ENCODE results near the gene SH3BP2.

SH3BP2 gene

DNA sequence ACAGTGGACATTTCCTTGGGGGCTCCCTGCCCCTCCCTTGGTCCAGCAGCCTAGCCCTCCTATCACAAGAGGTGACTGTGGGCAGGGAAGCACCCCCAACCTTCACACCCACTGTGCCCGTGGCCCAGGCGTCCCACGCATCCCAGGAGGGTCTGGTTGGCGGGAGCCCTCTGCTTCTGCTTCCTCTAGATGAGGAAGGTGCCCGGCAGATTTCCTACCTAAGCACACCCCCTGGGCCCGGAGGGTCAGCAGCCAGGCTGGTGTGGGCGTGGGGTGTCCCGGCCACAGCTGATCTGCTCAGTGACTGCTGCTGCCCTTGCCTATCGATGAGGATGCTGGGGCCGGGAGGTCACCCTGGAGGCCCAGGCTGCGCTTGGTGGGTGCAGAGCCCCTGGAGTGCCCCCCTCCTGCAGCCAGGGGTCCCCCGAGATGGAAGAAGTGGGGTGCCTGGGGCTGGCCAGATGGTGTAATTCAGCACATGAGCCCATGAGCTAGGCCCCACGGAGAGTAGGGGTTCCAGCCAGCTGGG, 12.2 kb downstream of the SH3BP2 start:
- DNase-seq, result no peak

DNA sequence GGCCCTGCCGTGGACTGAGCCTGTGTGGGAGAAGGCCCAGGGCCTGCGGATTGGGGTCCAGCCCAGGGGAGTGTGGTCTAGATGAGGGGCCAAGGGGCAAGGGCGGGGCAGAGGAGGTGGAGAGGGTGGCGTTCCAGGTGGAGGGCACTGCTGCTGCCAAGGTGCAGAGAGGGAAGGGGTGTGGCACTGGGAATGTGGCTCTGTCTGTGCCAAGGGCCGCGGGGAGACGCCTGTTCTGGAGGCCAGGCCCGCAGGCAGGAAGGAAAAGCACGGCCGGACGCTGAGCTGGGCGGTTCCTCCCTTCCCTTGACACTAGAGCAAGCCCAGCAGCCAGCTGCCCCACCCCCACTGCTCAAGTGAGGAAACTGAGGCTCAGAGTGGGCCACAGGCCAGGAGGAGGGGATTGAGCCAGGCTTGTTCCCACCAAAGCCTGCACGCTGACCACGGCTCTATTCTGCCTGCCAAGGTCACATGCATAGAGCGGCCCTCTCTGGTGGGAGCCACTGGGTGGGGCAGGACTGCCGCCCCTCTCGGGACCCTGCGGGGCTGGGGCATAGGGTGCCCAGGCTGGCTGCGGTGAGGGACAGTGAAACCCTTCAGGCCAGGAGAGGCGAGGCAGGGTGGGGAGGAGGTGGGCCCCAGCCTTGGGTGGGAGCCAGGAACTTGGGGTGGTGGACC, 13.0 kb downstream of the SH3BP2 start:
- DNase-seq, result no peak

DNA sequence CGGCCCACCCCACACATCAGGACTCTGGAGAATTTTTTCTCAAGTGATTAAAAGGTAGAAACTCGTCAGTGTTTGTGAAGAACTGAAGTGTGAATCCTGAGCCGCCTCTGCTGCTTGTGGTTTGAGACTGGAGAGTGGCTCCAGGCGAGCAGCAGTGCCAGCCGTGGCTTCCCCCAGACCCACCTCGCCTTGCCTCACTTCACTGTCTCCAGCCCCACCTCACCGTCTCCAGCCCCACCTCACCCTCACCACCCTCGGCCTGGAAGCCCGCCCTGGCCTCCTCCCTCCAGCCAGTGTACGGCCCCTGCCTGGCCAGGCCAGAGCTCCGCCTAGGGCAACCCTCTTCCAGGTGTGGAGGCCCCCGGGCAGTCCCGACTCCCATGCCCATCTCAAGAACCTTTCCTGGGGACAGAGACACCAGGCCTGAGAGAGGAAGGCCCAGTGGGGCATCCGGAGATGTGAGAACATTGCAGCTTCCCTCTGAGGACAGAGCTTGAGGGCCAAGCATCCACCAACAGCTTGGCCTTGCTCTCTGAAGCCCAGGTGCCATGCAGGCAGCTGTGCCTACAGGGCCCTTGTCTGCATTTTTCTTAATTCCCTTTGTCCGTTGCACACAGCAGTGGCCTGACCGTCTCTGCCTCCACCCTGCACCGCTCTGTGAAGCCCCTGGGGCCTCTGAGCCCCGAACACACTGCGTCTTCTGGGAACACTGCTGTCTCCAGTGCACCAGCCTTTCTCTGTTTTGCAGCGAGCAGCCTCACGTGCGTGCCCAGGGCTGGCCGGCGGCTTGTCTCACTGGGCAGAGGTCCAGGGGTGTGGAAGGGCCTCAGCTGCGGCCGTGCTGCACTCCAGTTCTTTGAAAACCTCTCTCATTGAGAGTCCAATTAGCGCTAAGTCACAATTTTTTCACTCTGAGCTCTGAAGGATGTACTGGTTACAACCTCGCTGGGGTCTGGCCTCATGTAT, 13.8 kb downstream of the SH3BP2 start:
- DNase-seq, result peak; percentile 25

DNA sequence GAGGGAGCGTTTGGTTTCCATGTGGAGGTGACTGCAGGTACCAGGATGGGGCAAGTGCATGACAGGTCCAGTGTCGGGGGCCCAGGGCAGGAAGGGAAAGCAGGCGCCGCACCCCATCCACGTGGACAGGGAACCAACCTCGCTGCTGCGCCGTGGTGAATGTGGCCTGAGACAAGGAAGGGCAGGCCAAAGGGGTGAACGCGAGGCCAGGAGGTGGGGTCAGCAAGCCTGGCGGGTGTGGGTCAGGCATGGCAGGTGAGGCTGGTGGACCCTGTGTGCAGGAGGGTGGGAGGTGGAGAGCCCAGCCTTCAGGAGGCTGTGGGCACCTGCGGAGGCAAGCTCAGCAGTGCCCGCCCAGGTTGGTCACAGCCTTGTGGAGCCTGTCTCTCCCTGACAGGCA, 14.7 kb downstream of the SH3BP2 start:
- DNase-seq, result no peak

DNA sequence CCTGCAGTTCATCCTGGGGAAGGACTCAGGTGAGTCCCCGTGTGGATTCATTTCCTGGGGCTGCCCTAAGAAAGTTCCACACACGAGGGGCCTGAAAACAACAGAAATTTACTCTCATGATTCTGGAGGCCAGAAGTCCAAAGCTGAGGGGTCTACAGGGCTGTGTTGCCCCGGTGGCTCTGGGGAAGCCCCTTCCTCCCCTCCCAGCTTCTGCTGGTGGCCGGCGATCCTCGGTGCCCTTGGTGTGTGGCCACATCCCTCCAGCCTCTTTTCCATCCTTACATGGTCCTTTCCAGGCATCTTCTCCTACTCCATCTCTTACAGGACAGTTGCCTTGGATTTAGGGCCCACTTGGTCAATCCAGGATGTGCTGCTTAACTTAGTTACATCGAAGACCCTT, 15.1 kb downstream of the SH3BP2 start:
- no peak for DNase-seq

DNA sequence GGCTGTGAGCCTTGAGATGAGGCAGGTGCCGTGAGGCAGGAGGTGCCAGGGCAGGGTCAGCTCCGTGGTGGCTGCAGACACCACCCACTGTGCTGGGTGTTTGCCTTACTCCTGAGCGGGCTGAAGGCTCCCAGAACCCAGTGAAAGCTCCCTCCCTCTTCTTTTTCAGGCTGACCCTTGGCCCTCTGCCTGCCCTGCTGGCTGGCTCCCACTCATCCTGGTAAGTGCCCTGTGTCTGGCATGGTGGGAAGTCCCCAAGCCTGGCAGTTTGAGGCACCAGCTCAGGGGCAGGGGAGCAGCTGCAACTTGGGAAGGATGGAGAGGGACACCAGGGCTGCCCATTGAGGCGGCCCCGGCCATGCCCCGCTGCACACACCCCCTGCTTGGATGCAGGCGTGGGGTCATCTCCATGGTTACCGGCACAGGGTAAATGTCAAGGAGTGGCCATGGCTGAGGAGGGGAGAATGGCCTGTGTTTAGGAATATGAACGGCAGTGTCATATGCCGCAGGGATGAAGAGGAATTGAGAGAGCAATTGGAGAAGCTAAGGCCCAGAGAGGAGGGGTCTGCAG, 16.8 kb downstream of the SH3BP2 start:
- DNase-seq, result no peak

DNA sequence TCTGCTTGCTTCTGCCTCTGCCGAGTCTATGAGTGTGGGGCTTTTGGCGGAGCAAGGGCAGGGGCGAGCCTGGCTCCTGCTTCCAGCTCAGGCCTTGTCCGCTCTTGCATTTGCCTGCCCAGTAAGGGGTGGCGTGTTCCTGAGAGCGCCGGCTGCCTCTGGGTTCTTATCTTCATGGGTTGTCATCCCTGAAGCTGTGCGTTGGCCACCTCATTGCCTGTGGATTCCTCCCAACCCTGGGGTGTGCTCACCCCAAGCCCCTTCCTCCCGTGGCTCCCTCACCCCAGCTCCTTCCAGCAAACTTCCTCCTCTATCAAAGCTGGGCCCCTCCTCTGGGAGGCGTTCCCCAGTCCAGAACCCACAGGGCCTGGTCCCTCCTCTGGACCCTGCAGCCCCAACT, 17.5 kb downstream of the SH3BP2 start:
- DNase-seq, result no peak

DNA sequence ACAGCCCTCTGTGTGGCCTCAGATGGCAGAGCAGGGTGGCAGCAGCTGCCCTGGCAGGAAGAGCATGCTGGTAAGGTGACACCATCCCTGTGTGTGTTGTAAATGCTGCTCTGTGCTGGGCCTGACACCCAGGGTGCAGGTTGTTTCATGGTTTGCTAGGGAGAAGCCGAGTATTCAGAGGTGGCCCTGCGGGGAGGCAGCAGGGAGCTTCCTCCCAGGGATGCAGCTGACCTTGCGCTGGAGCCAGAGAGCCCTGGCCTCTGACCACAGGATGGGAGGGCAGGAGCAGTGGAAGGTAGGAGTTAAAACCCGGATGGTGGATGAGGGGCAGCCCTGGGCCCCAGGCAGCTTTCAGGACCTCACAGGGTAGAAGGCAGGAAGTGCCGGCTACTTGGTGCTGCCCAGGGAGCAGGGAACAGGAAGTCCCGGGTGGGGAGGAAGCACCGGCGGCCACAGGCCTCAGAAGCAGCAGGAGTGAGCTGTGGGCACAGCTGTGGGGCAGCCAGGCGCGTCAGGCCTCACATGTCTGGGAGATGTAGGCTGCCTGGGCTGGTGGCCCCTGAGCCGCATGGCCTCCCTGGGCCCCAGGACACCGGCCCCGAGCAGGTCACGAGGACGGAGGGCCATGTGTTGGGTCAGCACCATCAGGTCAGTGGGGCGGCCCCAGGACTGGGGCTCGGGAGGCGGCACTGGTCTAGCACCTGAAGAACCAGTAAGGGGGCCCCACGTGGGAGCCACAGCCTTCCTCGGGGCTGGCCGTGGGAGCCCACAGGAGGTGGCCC, 19.1 kb downstream of the SH3BP2 start:
- peak; percentile 33 for DNase-seq

DNA sequence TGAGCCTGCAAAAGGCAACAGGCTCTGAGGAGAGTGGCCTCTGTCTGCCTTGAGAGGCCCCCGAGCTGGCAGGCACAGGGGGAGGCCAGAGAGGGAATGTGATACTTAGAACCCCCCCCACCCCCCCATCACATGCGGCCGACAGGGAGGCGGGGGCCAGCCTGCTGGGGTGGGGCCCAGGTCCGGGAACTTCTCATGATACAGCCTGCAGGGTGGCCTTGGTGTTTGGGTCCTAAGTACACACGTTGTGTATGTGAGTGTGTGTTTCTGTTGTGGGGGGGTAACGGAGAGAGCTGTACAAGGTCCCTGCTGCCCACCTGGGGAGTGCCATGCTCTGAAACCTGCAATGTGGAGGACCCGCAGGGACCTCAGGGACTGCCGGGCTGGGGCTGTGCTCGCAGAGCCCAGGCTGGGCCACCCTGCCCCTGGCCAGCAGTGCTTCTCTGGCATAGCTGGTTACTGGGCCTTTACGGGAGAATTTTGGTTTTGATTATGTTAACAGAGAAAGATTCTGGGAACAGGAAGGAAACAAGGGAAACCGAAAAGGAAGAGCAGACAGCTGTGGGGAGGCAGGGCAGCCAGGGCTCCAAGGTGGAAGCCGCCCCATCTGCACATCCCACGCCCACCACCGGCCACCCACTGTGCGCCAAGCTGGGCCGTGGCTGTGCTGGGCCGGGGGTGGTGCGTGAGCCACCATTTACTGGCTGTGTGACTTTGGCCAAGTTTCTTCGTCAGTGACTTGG, 19.9 kb downstream of the SH3BP2 start:
- DNase-seq, result no peak

DNA sequence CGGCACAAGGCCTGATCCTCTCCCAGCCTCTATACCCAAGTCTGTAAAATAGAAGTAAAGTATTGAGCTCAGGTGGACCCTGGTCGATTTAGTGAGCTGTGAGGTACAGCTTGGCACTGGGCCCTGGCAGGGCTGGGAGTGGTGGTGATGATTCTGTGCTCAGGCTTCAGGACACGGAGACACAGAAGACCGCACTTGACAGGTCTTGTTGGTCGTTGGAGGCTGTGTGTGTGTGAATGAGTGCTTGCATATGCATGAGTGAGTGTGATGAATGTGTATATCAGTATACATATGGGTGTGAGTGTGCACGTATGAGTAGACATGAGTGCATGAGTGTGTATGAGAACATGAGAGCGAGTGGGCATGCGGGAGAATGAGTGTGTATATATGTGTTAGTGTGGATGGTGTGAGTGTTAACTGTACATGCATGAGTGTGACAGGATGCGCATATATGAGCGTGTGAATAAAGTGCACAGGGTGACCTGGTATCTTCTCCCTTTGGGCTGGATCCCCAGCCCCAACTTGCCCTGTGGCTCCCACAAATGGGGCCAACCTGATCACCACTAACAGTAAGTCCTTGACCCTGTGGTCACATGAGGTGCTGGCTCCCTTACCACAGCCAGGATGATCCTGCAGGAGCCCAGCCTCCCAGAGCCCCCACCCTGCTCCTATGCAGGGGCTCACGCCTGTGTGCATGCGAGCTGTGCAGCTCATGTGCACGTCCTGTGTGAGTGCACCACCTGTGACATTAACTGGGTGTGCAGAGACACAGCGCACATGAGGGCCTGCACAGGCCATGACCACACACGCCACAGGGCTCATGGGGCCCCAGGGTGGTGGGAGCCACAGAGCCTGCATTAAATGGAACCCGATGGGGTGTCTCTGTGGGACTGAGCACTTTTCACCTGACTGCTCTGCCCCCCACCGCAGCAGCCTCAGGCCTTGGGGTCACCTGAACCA, 20.8 kb downstream of the SH3BP2 start:
- DNase-seq, result no peak

DNA sequence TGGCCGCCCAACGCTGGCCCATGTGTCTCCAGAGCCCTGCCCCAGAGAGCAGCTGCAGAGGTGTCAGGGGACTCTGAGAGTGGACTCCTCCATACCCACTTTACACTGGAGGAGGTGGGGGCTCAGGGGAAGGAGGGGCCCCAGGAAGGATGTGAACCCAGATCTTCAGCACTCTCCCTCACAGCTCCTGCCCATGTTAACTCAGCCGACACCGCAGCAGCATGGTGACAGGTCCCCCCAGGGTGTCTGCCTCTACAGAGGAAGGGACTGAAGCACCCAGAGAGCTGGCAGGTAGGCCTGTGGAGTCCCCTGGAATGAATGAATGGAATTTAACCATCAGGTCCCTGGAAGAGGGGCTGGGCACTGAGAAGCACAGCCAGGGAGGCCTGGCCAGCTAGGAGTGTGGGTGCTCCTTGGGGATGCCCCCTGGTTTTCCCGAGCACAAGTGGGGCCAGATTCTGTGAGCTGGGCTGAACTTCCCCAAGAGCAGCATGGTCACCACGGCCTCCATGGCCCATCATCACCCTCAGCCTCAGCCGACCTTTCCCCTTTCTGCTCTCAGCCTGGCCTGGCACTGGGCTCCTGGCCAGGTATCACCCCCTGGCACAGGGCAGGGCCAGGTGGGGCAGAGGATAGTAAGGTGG, 21.9 kb downstream of the SH3BP2 start:
- no peak for DNase-seq

DNA sequence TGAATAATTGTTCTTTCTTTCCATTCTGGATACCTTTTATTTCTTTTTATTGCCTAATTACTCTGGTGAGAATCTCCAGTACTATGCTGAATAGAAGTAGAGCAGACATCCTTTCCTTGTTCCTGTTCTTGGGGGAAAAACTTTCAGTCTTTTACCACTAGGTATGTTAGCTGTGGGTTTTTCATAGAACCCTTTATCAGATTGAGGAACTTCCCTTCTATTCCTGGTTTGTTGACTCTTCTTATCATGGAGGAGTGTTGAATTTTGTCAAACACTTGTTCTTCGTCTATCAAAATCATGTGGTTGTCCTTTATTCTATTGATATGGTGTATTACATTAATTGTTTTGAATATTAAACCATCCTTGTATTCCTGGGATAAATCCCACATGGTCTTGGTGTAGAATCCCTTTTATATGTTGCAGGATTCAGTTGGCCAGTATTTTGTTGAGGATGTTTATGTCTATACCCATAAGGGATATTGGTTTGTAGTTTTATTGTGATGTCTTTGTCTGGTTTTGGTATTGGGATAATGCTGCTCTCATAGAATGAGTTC, 23.6 kb downstream of the SH3BP2 start:
- DNase-seq, result no peak

DNA sequence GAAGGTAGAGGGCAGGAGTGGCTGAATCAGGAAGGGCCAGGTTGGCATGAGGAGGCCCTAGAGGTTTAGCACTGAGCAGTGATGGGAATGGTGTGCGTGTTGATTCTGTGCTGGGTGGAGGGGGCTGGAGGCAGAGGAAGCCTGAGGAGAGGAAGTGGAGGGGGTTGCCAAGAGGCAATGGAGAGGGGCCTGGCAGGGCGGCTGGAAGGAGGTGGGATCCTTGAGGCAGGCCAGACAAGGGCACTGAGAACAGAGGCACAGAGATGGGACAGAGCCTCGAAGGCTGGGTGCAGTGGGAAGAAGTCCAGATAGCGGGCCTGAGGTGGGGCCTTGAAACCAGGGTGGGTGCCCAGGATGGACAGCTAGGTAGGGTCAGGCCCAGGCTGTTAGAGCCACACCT, 24.3 kb downstream of the SH3BP2 start:
- DNase-seq, result no peak

DNA sequence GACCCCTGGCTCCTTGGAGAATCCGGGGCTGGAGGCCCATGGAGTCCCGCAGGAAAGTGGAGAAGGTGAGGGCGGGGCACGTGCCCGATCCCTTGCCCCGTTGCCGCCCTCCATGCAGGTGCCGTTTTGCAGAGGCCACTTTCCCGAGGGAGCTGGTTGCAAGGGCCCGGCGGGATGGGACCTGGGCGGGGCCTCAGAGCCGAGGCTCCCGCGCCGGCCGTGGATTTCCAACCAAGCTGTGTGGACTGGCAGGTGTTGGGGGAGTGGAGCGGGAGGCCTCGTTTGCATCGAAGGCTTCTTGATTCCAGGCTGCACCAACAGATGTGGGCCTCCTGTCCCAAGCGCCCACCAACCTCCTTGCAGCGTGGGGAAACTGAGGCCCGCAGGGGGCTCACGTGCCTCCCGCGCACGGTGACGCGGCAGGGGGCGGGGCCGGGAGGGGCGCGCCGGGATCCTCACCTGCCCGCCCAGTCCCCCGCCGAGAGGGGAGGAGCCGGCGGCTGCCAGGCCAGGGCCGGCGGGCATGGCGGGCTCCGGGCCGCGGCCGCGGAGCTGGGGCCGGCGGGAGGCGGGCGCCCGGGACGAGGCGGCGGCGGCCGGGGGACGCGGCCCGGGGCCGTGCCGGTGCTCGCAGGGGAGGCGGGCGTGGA, 24.9 kb downstream of the SH3BP2 start:
- DNase-seq, result no peak

DNA sequence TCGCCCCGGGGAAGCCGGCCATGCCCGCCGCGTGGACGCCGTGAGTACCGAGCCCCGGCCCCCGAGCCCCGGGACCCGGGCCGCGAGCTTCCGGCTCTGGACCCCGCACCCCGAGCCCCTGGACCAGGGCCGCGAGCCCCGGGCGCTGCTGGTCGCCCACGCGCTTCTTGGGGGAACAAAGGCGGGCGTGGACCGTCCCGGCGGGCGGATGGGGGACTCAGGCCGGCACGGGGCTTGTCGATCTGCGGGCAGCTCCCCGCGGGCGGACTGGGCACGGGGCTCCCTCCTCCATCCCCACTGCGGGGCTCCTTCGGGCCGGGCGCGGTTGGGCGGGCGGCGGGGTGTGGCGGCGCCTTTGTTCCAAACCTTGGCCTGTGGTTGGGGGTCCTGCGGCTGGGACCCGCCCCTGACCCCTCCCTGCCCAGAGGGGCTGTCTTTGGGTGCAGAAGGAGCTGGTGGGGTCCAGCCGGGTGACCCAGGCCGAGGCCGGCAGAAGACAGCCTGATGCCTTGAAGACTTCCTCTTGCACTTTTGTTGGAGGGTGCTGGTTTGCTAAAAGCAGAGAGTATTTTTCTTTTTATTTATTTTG, 25.6 kb downstream of the SH3BP2 start:
- DNase-seq, result no peak

DNA sequence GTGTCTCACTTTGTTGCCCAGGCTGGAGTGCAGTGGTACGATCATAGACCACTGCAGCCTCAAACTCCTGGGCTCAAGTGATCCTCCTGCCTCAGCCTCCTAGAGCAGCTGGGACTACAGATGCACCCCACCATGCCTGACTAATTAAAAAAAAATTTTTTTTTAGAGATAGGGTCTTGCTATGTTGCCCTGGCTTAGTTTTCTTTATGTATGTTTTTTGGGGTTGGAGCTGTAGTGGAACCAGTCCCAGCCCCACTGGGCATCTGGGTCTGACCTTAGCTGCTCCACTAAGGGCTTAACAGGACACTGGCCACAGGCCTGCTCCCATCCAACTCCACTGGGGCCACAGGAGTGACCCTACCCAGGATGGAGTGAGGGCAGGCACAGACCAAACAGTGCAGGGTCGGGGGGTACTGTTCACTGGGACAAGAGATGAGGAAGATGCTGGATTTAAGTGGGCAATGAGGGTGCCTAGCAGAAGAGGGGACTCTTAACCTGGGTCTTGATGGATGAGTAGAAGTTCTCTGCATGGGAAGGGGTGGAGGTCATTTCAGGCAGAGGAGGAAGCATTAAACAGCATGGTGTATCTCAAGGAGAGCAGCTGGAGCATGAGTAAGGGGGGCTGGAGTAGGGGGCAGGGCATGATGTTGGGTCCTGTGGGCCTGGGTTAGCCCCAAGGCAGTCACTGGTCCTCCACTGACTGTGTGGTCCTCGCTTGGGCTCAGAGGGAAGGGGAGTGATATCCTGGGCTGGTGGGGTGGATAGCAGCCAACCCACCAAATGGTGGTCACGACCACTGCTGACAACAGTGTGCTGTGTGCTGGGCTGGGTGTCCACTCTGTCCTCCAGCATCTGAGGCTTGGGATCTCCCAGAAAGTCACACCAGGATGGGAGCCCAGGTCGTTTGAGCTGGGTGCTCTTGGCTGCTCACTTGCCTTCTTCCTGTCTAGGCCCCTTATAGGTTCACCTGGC, 26.6 kb downstream of the SH3BP2 start:
- DNase-seq, result no peak

DNA sequence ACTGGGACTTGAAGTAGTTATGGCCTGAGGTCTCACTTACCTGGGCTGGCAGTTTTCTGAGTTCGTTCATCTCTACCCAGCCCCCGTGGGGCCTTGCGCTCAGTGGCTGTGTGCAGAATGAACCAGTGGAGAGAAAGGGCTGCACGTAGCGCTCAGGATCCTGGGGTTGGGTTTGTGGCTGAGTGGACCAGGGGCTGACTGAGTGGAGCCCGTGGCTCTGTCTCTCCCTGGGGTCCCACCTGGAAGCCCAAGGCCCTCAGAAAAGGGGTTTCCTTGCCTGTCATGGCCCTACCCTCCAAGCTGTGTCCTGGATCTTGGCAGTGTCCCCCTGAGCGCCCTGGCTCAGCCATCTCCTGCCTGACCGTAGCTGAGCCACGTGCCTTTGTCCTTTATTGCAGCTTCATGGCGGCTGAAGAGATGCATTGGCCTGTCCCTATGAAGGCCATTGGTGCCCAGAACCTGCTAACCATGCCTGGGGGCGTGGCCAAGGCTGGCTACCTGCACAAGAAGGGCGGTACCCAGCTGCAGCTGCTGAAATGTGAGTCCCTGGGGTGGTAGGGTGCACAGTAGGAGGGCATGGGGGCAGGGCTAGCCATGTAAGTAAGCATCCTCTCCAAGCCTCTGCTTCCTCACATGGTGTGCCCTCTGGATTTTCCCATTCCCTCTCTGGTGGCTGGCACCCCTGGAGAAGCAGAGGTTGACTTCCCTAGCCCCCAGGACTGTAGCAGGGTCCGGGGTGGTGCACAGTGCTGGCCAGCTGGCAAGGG, 27.5 kb downstream of the SH3BP2 start:
- no peak for DNase-seq
